Activated CD8-positive, alpha-beta memory T cell treated with anti-CD3 and anti-CD28 coated beads, Interleukin-2, amount 50 U/mL, for 4 hours (primary cell): ENCODE data around the gene ZC3H4.
"Not testable (repeated sequence)": the region's sequence is repeated elsewhere in the genome, so short reads cannot be mapped to it uniquely, and the experiment has no call there.

Experiments used
- DNase-seq: peaks from one replicate; pipeline ENCODE4 v3.0.0-alpha.2; 2020

The ZC3H4 gene

GRCh38 chr19:47078351-47078750, 35.2 kb downstream of the ZC3H4 start:
- not testable (repeated sequence) for DNase-seq

- DNase-seq, result no peak
These were observed 37.6 kb downstream of the ZC3H4 start for GRCh38 chr19:47075941-47076340.

- DNase-seq, result no peak
These were observed 38.3 kb downstream of the ZC3H4 start for GRCh38 chr19:47075179-47075810.

GRCh38 chr19:47074621-47075020, 39.0 kb downstream of the ZC3H4 start:
- no peak for DNase-seq

- DNase-seq, result no peak
These were observed 40.0 kb downstream of the ZC3H4 start for GRCh38 chr19:47073574-47073973.

- DNase-seq, result no peak
These were observed 41.3 kb downstream of the ZC3H4 start for GRCh38 chr19:47072323-47072722.

GRCh38 chr19:47071731-47072130, 41.8 kb downstream of the ZC3H4 start:
- DNase-seq, result no peak

GRCh38 chr19:47070756-47071155, 42.8 kb downstream of the ZC3H4 start:
- DNase-seq, result no peak

GRCh38 chr19:47069795-47070194, 43.8 kb downstream of the ZC3H4 start:
- DNase-seq, result no peak

GRCh38 chr19:47068876-47069406, 44.6 kb downstream of the ZC3H4 start:
- DNase-seq, result no peak

- no peak for DNase-seq
These were observed 45.3 kb downstream of the ZC3H4 start for GRCh38 chr19:47068246-47068645.

GRCh38 chr19:47067215-47067847, 46.2 kb downstream of the ZC3H4 start:
- DNase-seq, result no peak

- no peak for DNase-seq
These were observed 47.0 kb downstream of the ZC3H4 start for GRCh38 chr19:47066376-47067214.

GRCh38 chr19:47065242-47065641, 48.3 kb downstream of the ZC3H4 start:
- DNase-seq, result no peak

GRCh38 chr19:47063874-47064273, 49.7 kb downstream of the ZC3H4 start:
- no peak for DNase-seq

GRCh38 chr19:47058621-47059022, 55.0 kb downstream of the ZC3H4 start:
- DNase-seq, result no peak

- no peak for DNase-seq
These were observed 56.2 kb downstream of the ZC3H4 start for GRCh38 chr19:47057328-47057727.

- DNase-seq, result no peak
These were observed 57.2 kb downstream of the ZC3H4 start for GRCh38 chr19:47056411-47056810.

GRCh38 chr19:47050562-47050961, 63.0 kb downstream of the ZC3H4 start:
- DNase-seq, result not testable (repeated sequence)

GRCh38 chr19:47049307-47049700, 64.3 kb downstream of the ZC3H4 start:
- no peak for DNase-seq

- DNase-seq, result peak; percentile 54
These were observed 65.7 kb downstream of the ZC3H4 start for GRCh38 chr19:47047763-47048405.

GRCh38 chr19:47047272-47047762, 66.3 kb downstream of the ZC3H4 start:
- no peak for DNase-seq

GRCh38 chr19:47045867-47046470, 67.6 kb downstream of the ZC3H4 start:
- DNase-seq, result no peak
